ENCODE data around the gene ALLC. TPM values are rescaled to one million over a fixed set of nuclear protein-coding genes. Genes with fewer than 3 reads are reported as not detected.
A peak's percentile ranks its signal among the peaks of the same experiment; 100 is the strongest.

Gene ALLC
- total RNA-seq, 2 donors from 2014 or later, result not detected

DNA sequence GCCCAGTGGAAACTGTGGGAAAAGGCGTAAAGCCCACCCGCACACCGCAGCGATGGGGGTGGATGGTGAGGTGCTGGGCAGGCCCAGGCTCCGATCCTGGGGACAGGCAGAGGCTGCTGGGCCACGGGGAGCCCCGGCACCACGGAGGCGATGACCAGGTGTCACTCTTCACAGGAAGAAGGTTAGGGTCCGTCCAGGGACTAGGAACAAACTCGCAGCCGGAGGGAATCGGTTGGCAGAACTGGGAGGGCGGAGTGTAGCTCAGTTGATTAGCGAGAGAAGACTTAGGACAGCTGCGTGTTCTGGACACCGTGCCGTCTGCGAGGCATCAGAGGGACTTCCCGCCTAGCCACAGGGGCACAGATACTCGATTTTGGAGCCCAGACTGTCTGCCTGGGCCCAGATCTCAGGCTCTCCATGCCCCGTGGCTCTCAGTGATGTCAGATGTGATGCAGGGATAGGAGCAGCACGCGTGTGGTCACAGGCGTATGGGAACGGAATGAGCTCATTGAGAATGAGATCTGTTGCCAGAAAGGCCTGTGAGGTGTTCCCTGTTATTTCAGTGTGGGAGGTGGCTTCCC, 16.1 kb upstream of the ALLC start:
- Histone ChIP-seq H3K27me3 (ENCODE audit: control insufficient read depth, insufficient read depth, low read length, poor library complexity, severe bottlenecking) (no peaks in the 10 kb centered on the region), H3K27ac (ENCODE audit: low read depth, low read length) (no peak overlapping the region), H3K4me1 (ENCODE audit: control insufficient read depth, insufficient read depth, low read length) (no peaks in the 10 kb centered on the region), H3K36me3 (ENCODE audit: control insufficient read depth, insufficient read depth, low read length) (no peaks in the 10 kb centered on the region), H3K9me3 (ENCODE audit: control insufficient read depth, low read length) (no peaks in the 10 kb centered on the region), H3K4me3 (ENCODE audit: low read length) (no peak overlapping the region), H3K9ac (ENCODE audit: extremely low read depth, low read length, poor library complexity, severe bottlenecking) (no peak overlapping the region)
- peak; percentile 38 for DNase-seq
- TF ChIP-seq, protein P1, sequence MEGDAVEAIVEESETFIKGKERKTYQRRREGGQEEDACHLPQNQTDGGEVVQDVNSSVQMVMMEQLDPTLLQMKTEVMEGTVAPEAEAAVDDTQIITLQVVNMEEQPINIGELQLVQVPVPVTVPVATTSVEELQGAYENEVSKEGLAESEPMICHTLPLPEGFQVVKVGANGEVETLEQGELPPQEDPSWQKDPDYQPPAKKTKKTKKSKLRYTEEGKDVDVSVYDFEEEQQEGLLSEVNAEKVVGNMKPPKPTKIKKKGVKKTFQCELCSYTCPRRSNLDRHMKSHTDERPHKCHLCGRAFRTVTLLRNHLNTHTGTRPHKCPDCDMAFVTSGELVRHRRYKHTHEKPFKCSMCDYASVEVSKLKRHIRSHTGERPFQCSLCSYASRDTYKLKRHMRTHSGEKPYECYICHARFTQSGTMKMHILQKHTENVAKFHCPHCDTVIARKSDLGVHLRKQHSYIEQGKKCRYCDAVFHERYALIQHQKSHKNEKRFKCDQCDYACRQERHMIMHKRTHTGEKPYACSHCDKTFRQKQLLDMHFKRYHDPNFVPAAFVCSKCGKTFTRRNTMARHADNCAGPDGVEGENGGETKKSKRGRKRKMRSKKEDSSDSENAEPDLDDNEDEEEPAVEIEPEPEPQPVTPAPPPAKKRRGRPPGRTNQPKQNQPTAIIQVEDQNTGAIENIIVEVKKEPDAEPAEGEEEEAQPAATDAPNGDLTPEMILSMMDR (conservative IDR thresholded peaks at IDR 0.05), result no peak
- H3K9me3 Mint-ChIP-seq, result no peaks in the 10 kb centered on the region
- no peak overlapping the region for H3K27ac Mint-ChIP-seq
- H3K27me3 Mint-ChIP-seq (ENCODE audit: insufficient read depth), result peaks cover 7% of the 10 kb centered on the region
- no peaks in the 10 kb centered on the region for H3K36me3 Mint-ChIP-seq (ENCODE audit: low read depth)
- H3K4me1 Mint-ChIP-seq, result peaks cover 6% of the 10 kb centered on the region
- H3K4me3 Mint-ChIP-seq, result no peak overlapping the region
- 93 to 94% methylated on average over 18 to 26 of the region's 26 CpGs for WGBS, 2 experiments (ENCODE audit: insufficient coverage in 1 of 2, insufficient read length in 1 of 2)

DNA sequence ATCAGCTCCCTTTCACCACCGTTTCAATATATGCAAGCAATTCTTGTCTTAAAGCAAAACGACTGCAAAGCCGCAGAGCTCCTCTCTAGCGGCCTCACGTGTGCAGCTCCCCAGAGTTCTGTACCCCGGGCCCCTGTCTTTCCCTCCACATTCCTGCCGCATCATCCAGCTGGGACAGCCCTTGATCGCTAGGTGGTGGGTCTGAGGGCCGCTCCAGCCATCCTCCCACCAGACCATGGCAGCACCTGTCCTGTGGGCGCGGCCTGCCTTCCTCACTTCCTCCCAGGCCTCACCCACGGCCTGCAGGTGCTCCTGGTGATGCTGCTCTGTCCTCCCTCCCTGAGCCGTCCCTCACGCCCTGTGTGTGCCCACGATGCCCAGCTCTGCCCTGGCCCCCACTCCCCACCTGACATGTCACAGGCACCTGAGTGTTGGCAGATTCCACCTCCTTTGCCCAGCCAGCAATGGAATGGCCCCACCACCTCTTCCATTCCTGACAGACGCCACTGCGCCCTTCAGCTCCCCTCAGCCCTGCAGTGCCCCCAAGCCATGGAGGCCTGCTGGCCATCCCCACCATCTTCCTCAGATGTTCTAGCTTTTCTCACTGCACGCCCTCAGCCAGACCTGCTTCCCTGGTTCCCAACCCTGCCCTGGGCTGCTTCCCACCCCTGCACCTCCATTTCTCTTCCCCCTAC, 15.3 kb upstream of the ALLC start:
- no peak overlapping the region for H3K27ac Mint-ChIP-seq
- no peak overlapping the region for H3K4me3 Mint-ChIP-seq
- WGBS, 2 experiments (ENCODE audit: insufficient coverage in 1 of 2, insufficient read length in 1 of 2), result 89 to 96% methylated on average over 15 to 18 of the region's 18 CpGs
- no peaks in the 10 kb centered on the region for H3K36me3 ChIP-seq (ENCODE audit: control insufficient read depth, insufficient read depth, low read length)
- no peaks in the 10 kb centered on the region for H3K9me3 ChIP-seq (ENCODE audit: control insufficient read depth, low read length)
- TF ChIP-seq, protein P1 (conservative IDR thresholded peaks at IDR 0.05), result no peak
- peaks cover 6% of the 10 kb centered on the region for H3K4me1 Mint-ChIP-seq
- H3K36me3 Mint-ChIP-seq (ENCODE audit: low read depth), result no peaks in the 10 kb centered on the region
- no peaks in the 10 kb centered on the region for H3K4me1 ChIP-seq (ENCODE audit: control insufficient read depth, insufficient read depth, low read length)
- no peaks in the 10 kb centered on the region for H3K9me3 Mint-ChIP-seq
- no peak overlapping the region for H3K9ac ChIP-seq (ENCODE audit: extremely low read depth, low read length, poor library complexity, severe bottlenecking)
- no peaks in the 10 kb centered on the region for H3K27me3 ChIP-seq (ENCODE audit: control insufficient read depth, insufficient read depth, low read length, poor library complexity, severe bottlenecking)
- no peak overlapping the region for H3K4me3 ChIP-seq (ENCODE audit: low read length)
- H3K27me3 Mint-ChIP-seq (ENCODE audit: insufficient read depth), result peaks cover 7% of the 10 kb centered on the region
- peak; percentile 46 for DNase-seq
- no peak overlapping the region for H3K27ac ChIP-seq (ENCODE audit: low read depth, low read length)

DNA sequence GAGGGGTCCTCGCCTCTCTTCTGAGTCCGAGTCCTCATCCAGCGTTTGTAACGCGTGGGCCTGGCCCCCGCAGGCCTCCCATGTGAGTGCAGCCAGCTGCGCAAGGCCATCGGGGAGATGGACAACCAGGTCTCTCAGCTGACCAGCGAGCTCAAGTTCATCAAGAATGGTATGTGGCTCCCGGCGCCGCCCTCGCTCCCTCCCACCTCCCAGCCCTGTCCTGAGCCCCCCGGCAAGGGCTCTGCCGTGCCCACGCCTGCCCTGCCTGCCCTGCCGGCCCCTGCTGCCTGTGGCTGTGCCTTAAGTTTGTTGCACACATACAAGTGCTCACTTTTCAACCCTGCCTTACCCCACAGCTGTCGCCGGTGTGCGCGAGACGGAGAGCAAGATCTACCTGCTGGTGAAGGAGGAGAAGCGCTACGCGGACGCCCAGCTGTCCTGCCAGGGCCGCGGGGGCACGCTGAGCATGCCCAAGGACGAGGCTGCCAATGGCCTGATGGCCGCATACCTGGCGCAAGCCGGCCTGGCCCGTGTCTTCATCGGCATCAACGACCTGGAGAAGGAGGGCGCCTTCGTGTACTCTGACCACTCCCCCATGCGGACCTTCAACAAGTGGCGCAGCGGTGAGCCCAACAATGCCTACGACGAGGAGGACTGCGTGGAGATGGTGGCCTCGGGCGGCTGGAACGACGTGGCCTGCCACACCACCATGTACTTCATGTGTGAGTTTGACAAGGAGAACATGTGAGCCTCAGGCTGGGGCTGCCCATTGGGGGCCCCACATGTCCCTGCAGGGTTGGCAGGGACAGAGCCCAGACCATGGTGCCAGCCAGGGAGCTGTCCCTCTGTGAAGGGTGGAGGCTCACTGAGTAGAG, 14.4 kb upstream of the ALLC start:
- peaks cover 8% of the 10 kb centered on the region for H3K27me3 Mint-ChIP-seq (ENCODE audit: insufficient read depth)
- Histone ChIP-seq H3K4me1 (ENCODE audit: control insufficient read depth, insufficient read depth, low read length) (no peaks in the 10 kb centered on the region), H3K4me3 (ENCODE audit: low read length) (no peak overlapping the region), H3K9ac (ENCODE audit: extremely low read depth, low read length, poor library complexity, severe bottlenecking) (no peak overlapping the region), H3K9me3 (ENCODE audit: control insufficient read depth, low read length) (no peaks in the 10 kb centered on the region), H3K36me3 (ENCODE audit: control insufficient read depth, insufficient read depth, low read length) (no peaks in the 10 kb centered on the region), H3K27ac (ENCODE audit: low read depth, low read length) (no peak overlapping the region), H3K27me3 (ENCODE audit: control insufficient read depth, insufficient read depth, low read length, poor library complexity, severe bottlenecking) (no peaks in the 10 kb centered on the region)
- H3K36me3 Mint-ChIP-seq (ENCODE audit: low read depth), result no peaks in the 10 kb centered on the region
- no peak overlapping the region for H3K27ac Mint-ChIP-seq
- WGBS, 2 experiments (ENCODE audit: insufficient coverage in 1 of 2, insufficient read length in 1 of 2), result 92 to 94% methylated on average over 18 to 48 of the region's 48 CpGs
- H3K9me3 Mint-ChIP-seq, result no peaks in the 10 kb centered on the region
- DNase-seq, result peak; percentile 41
- TF ChIP-seq, protein P1 (conservative IDR thresholded peaks at IDR 0.05), result no peak
- H3K4me3 Mint-ChIP-seq, result no peak overlapping the region
- H3K4me1 Mint-ChIP-seq, result peaks cover 6% of the 10 kb centered on the region

All from endodermal cell (in vitro differentiated cells).